Measurements from ENCODE around the gene ST6GALNAC3.
"Not testable (repeated sequence)": the region's sequence is repeated elsewhere in the genome, so short reads cannot be mapped to it uniquely, and the experiment has no call there.

ST6GALNAC3 gene

GRCh38 chr1:76074321-76075187 is at the start of gene ST6GALNAC3:
Gene ST6GALNAC3, plus strand, starts transcription at chr1:76074746.
- peak in 55 of 56 donors; percentile 27 to 97 (median 75) for DNase-seq

GRCh38 chr1:76027341-76027740 is 47.2 kb upstream of the ST6GALNAC3 start:
- DNase-seq = no peak

GRCh38 chr1:76029331-76029730 is 45.2 kb upstream of the ST6GALNAC3 start:
- no peak for DNase-seq

- DNase-seq = no peak
These were observed 43.0 kb upstream of the ST6GALNAC3 start for GRCh38 chr1:76031496-76031895.

- DNase-seq = no peak
These were observed 40.6 kb upstream of the ST6GALNAC3 start for GRCh38 chr1:76033800-76034475.

GRCh38 chr1:76035053-76035452 is 39.5 kb upstream of the ST6GALNAC3 start:
- peak in 5 of 56 donors; percentile 2 to 25 (median 9) for DNase-seq

- no peak for DNase-seq
These were observed 37.2 kb upstream of the ST6GALNAC3 start for GRCh38 chr1:76037324-76037723.

GRCh38 chr1:76038287-76039004 is 36.1 kb upstream of the ST6GALNAC3 start:
- no peak for DNase-seq

DNA sequence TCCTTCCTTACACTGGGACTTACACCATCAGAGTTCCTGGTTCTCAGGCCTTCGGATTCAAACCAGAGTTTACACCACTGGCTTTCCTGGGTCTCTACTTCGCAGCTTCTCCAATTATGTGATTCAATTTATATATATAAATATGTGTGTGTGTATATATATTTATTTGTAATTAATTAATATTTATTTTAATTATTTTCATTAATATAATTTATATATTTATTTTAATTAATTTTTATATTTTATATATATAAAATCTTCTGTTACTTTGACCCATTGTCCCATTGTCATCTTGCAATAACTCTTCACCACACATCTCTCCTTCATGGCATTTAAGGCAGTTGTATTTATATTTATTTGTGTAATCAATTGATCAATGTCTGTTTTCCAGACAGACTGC is 28.4 kb upstream of the ST6GALNAC3 start:
- DNase-seq = no peak

DNA sequence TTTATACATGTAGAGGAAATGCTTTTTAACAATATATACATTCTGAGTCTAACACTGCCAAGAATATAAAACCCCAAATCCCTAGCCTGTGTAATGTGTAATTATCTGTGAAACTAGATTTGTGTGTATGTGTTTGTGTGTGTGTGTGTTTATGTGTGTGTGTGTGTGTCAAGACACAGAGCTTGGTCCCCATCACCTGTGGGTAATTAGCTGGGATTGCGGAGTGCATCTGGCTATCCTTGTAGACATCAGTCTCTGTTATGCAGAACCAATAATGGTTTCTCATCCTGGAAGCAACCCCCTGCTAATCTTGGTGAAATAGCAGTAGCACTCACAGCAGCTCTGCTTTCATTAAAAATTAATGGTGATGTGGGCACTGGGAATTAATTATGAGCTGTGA is 26.3 kb upstream of the ST6GALNAC3 start:
- no peak for DNase-seq

DNA sequence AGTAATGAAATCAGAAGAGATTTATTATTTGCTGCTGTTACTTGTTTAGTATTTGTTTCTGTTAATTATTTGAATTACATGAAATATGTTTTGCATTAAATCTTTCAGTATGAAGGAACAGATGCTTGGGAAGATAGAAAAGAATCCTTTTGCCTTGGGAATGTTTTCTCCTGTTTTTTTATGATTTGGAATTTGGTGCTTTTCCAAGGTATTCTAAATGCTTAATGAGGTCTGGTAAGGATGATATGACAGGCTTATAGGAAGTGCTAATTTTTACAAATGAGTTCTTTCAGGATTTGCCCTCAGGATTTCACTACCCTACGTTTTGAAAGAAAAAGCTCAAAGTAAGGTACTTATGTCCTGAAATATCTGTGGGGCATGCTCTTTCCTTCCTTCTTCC is 25.6 kb upstream of the ST6GALNAC3 start:
- DNase-seq = no peak

GRCh38 chr1:76049498-76049897 is 25.0 kb upstream of the ST6GALNAC3 start:
- DNase-seq = no peak

- DNase-seq = not testable (repeated sequence)
These were observed 24.5 kb upstream of the ST6GALNAC3 start for GRCh38 chr1:76050073-76050472.

DNA sequence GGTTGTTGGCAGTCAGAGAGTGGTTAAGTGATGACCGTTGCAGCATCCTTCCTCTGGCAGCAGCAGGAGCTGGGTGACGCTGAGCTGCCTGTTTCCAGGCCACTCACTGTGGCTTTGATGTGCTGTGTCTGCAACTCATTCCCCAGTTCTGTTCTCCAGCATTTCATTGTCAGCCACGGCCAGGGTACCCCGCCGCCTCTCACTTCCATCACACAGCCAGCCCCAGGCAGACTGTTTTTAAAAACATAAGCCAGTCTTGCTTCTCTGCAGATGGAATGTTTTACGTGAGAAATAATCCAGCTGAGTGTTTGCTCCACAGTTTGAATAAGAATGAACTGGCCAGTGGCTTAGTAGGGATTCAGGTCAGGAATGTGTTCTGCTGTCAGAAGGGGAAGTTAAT is 21.5 kb upstream of the ST6GALNAC3 start:
- DNase-seq = peak in 12 of 56 donors; percentile 1 to 25 (median 6)

GRCh38 chr1:76054359-76054758 is 20.2 kb upstream of the ST6GALNAC3 start:
- DNase-seq = no peak

- no peak for DNase-seq
These were observed 18.6 kb upstream of the ST6GALNAC3 start for GRCh38 chr1:76055987-76056386.

DNA sequence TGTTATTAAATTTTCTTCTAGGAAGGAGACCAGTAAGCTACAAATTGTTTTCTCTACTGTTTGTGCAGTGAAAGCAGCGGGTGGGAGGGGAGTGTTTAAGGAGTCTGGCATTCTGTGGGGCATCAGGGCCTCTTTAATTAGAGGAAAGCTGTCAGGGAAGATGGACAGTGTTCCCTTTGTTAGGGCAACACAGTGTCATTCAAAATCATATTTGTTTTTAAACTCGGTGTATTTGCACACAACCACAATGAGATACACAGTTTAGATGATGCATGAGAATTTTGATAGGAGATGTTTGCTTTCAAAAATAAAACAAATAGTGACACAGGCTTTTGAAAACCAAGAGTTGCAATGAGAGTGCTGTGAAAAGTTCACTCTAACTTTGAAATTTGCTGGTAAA is 15.1 kb upstream of the ST6GALNAC3 start:
- DNase-seq = no peak

- DNase-seq = no peak
These were observed 9.3 kb upstream of the ST6GALNAC3 start for GRCh38 chr1:76065270-76065669.

DNA sequence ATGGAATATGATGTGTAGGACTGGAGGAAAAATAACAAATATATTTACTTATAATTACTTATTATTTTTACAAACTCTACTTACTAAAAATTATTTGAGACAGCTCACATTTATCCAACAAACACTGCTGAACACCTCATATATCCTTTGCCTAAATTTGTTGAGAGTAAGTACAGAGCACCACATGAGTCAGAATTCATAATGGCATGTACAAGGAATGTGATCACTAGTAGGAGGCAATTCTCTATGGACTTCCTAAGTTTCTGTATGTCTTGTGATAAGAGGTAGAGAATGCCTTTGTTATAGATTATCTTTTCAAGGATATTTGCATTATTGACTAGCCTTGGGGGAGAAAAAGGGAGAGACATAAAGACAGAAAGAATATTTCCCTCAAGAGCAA is 8.2 kb upstream of the ST6GALNAC3 start:
- DNase-seq = no peak

- no peak for DNase-seq
These were observed 6.0 kb upstream of the ST6GALNAC3 start for GRCh38 chr1:76068542-76068941.

DNA sequence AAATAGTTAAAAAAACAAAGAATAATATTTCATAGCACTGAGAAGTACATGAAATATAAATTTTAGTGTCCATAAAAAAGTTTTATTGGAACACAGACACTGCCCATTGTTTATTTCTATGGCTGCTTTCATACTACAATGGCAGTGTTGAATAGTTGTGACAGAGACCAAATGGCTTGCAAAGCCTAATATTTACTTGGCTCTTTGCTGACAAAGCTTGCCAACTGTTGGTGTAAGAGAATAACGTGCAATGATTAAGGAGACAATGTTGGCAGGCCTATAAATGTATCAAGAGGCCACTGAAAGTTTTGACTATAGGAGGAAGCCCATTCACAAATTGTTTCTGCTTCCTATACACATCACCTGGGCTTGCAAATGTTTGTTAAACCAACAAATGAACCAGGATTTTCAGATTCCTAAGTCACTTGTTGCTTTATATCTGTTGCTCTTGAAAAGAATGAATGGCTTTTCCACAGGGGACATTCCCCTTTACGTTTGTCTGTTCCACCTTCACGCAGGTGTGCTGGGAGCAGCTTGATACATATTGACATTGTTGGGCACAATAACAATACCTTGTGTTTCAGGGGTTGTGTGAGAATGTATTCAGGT is 5.5 kb upstream of the ST6GALNAC3 start:
- DNase-seq = no peak

DNA sequence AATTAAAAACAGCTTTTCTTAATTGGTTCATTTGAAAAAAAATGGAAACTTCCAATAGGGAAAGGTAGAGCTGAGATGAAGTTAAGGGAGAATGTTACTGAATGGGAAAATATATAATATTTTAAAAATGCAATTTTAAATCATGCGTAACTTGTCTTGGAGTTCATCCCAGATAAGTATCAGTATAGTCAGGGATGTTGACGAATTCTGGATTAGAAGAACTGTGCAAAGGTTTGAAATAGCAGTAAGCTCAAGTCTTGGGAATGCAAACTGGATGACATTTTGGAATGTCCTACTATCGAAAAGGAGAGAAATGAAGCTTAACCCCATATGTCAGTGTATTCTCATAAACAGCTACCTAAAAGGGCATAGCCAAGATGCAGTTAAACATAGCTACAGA is 4.0 kb upstream of the ST6GALNAC3 start:
- no peak for DNase-seq

Measured in amygdala (tissue), 56 donors.